K562 (cell line): Measurements from ENCODE around the gene ANKRD65. TPM values are rescaled to one million over a fixed set of nuclear protein-coding genes. Genes with fewer than 3 reads are reported as not detected.
A peak's percentile ranks its signal among the peaks of the same experiment; 100 is the strongest.

Experiments
- ARID4B ChIP-seq: sonication (generic); formaldehyde crosslinking; IDR thresholded peaks from 2 replicates; pipeline ENCODE4 v1.8.0; 2022; ENCODE audit warnings: mild to moderate bottlenecking, missing genetic modification reagents
- DDX20 ChIP-seq: fragments of 450-650 bp; IDR thresholded peaks from 2 replicates; pipeline ENCODE4 v1.6.1; 2016; ENCODE audit warnings: missing genetic modification characterization, low read depth, mild to moderate bottlenecking, missing compliant biosample characterization, moderate library complexity
- E2F4 ChIP-seq: sonication (generic); formaldehyde crosslinking; IDR thresholded peaks from 2 replicates; pipeline ENCODE4 v1.8.0; 2022; ENCODE audit warnings: mild to moderate bottlenecking, low read depth, missing genetic modification reagents
- E2F6 ChIP-seq, 2 experiments: IDR thresholded peaks; 2 replicates each; pipeline ENCODE4 v1.6.1; 2011; ENCODE audit warnings: borderline replicate concordance in 1 of 2, control low read depth in 1 of 2, low read depth in 1 of 2, low read length in 1 of 2, mild to moderate bottlenecking in 1 of 2, mixed read lengths in 1 of 2, moderate library complexity in 1 of 2; ENCODE audit not compliant: insufficient read depth in 1 of 2, insufficient read length in 1 of 2, poor library complexity in 1 of 2, severe bottlenecking in 1 of 2; ENCODE audit errors: extremely low read depth in 1 of 2
- ELF4 ChIP-seq: fragments of 450-650 bp; formaldehyde crosslinking; IDR thresholded peaks from 2 replicates; pipeline ENCODE4 v1.4.0; 2022; ENCODE audit warnings: missing genetic modification characterization
- MAX ChIP-seq: sonication (generic); formaldehyde crosslinking; IDR thresholded peaks from 2 replicates; pipeline ENCODE4 v1.9.0; 2022; ENCODE audit warnings: mild to moderate bottlenecking, missing genetic modification reagents
- NR4A1 ChIP-seq, 2 experiments: fragments of 250-450 bp in 1 of 2; fragments of 450-650 bp in 1 of 2; sonication (Bioruptor Pico) in 1 of 2; IDR thresholded peaks; 2 replicates each; pipeline versions ENCODE4 v1.4.0 to v1.6.1; 2016 to 2020; ENCODE audit warnings: mild to moderate bottlenecking in 2 of 2, missing compliant biosample characterization in 1 of 2, missing genetic modification characterization in 1 of 2, moderate library complexity in 1 of 2
- PCBP2 ChIP-seq: fragments of 200-400 bp; formaldehyde crosslinking; IDR thresholded peaks from 2 replicates; pipeline ENCODE4 v1.6.1; 2018; ENCODE audit warnings: low read length, low read depth, mild to moderate bottlenecking, moderate library complexity; ENCODE audit not compliant: poor library complexity, severe bottlenecking
- POLR2AphosphoS5 ChIP-seq: IDR thresholded peaks from 2 replicates; pipeline ENCODE4 v1.6.1; 2011; ENCODE audit warnings: mild to moderate bottlenecking, low read depth, low read length, moderate library complexity; ENCODE audit not compliant: control insufficient read depth, insufficient read depth
- U2AF1 ChIP-seq: fragments of 200-400 bp; formaldehyde crosslinking; optimal IDR thresholded peaks from 2 replicates; pipeline ENCODE3; 2017; ENCODE audit warnings: mild to moderate bottlenecking, low read depth, low read length, moderate library complexity
- USF2 ChIP-seq: sonication (generic); formaldehyde crosslinking; IDR thresholded peaks from 2 replicates; pipeline ENCODE4 v1.5.0; 2020; ENCODE audit warnings: missing genetic modification reagents
- YBX1 ChIP-seq: fragments of 450-650 bp; IDR thresholded peaks from 2 replicates; pipeline ENCODE4 v1.7.1; 2016; ENCODE audit warnings: mild to moderate bottlenecking
- ZBTB5 ChIP-seq: fragments of 450-650 bp; IDR thresholded peaks from 2 replicates; pipeline ENCODE4 v1.6.1; 2017; ENCODE audit warnings: antibody characterized with exemption
- ZNF717 ChIP-seq: fragments of 250-450 bp; sonication (Bioruptor Pico); IDR thresholded peaks from 2 replicates; pipeline ENCODE4 v1.5.0; 2021
- polyA plus RNA-seq, 8 experiments: library from polyadenylated mRNA; depleted of rRNA in 4 of 8; stranded (reverse) in 5 of 8; unstranded in 3 of 8; fragments of >200 nt; fragmentation: Nextera tagmentation in 2 of 8; fragmentation: Illumina TruSeq in 1 of 8; extraction: Ambion mirVana in 2 of 8; extraction: Trizol in 1 of 8; gene quantifications; 2 replicates each; pipeline versions ENCODE4 v1.2.1 to v1.2.3, GENCODE V29; 2011 to 2014; ENCODE audit warnings: inconsistent platforms in 1 of 8, missing spikeins in 1 of 8
- total RNA-seq, 7 experiments: library from RNA; depleted of rRNA in 6 of 7; stranded (reverse); fragments of >200 nt in 6 of 7; fragmentation: Illumina TruSeq in 2 of 7; extraction: Trizol in 2 of 7; gene quantifications; 2 replicates each; pipeline versions ENCODE4 v1.2.1 to v1.2.3, GENCODE V29; 2011 to 2021; ENCODE audit warnings: low replicate concordance in 1 of 7

ANKRD65 gene
- total and polyA plus RNA-seq, 9 of the 15 experiments (the other 6 are each of a cell fraction or from before 2014, with no cell fraction given): not detected

GRCh38 chr1:1432951-1433803 is 12.1 kb upstream of the ANKRD65 start (continued):
- peak; percentile 23; the same call in 1 of the 2 replicates for TF ChIP-seq ARID4B (CRISPR knock-in tag)
- no peak for TF ChIP-seq E2F4
- TF ChIP-seq E2F6 (IDR thresholded peaks at IDR 0.05; ENCODE audit: borderline replicate concordance in 1 of 2, extremely low read depth in 1 of 2, insufficient read depth in 1 of 2, insufficient read length in 1 of 2, low read depth in 1 of 2, low read length in 1 of 2, poor library complexity in 1 of 2, severe bottlenecking in 1 of 2): no peak
- no peak for TF ChIP-seq POLR2AphosphoS5
- no peak for TF ChIP-seq YBX1
- no peak for TF ChIP-seq ZBTB5
- TF ChIP-seq USF2 (CRISPR knock-in tag): no peak
- TF ChIP-seq MAX: no peak
- TF ChIP-seq NR4A1 (CRISPR knock-in tag; IDR thresholded peaks at IDR 0.05): 0 out of 2 replicates have a peak, but pooled peaks have one; percentile 47
- peak; percentile 62; the same call in 1 of the 2 replicates for TF ChIP-seq NR4A1 (tag; IDR thresholded peaks at IDR 0.05)
- 0 out of 2 replicates have a peak, but pooled peaks have one; percentile 22 for TF ChIP-seq ZNF717 (CRISPR knock-in tag)
- no peak for TF ChIP-seq U2AF1
- TF ChIP-seq DDX20 (tag): no peak
- TF ChIP-seq PCBP2: no peak
- peak; percentile 33; the same call in 1 of the 2 replicates for TF ChIP-seq ELF4 (CRISPR knock-in tag)
